HL-60 (cell line): ENCODE measurements around the gene KRT24.

Experiments used
- CTCF ChIP-seq: IDR thresholded peaks from one replicate; pipeline ENCODE4 v1.5.1; 2011; ENCODE audit warnings: low read length, control low read depth, inconsistent platforms; ENCODE audit not compliant: insufficient read depth
- GABPA ChIP-seq: IDR thresholded peaks from 2 replicates; pipeline ENCODE4 v1.6.1; 2012; ENCODE audit warnings: low read depth
- POLR2AphosphoS5 ChIP-seq: IDR thresholded peaks from 2 replicates; pipeline ENCODE4 v1.6.1; 2012; ENCODE audit warnings: low read depth

- no peak for TF ChIP-seq CTCF
- no peak for TF ChIP-seq POLR2AphosphoS5
- no peak for TF ChIP-seq GABPA
Observed at GRCh38 chr17:40727447-40728231, 24.1 kb upstream of the KRT24 start.
